Activated naive CD4-positive, alpha-beta T cell treated with anti-CD3 and anti-CD28 coated beads, Interleukin-2, amount 50 U/mL, for 24 hours (primary cell): ENCODE data around the gene PRDM16.

Experiments used
- H3K27ac Mint-ChIP-seq: one replicate; pipeline ENCODE4 v1.8.0; 2021; ENCODE audit warnings: mild to moderate bottlenecking, mixed read lengths
- H3K27me3 Mint-ChIP-seq: one replicate; pipeline ENCODE4 v1.8.0; 2021; ENCODE audit warnings: mixed read lengths
- H3K36me3 Mint-ChIP-seq: one replicate; pipeline ENCODE4 v1.8.0; 2021; ENCODE audit warnings: mixed read lengths
- H3K4me1 Mint-ChIP-seq: one replicate; pipeline ENCODE4 v1.8.0; 2021; ENCODE audit warnings: mixed read lengths
- H3K4me3 Mint-ChIP-seq: one replicate; pipeline ENCODE4 v1.8.0; 2021; ENCODE audit warnings: mild to moderate bottlenecking, mixed read lengths
- H3K9me3 Mint-ChIP-seq: one replicate; pipeline ENCODE4 v1.8.0; 2021; ENCODE audit warnings: mixed read lengths

PRDM16 gene

DNA sequence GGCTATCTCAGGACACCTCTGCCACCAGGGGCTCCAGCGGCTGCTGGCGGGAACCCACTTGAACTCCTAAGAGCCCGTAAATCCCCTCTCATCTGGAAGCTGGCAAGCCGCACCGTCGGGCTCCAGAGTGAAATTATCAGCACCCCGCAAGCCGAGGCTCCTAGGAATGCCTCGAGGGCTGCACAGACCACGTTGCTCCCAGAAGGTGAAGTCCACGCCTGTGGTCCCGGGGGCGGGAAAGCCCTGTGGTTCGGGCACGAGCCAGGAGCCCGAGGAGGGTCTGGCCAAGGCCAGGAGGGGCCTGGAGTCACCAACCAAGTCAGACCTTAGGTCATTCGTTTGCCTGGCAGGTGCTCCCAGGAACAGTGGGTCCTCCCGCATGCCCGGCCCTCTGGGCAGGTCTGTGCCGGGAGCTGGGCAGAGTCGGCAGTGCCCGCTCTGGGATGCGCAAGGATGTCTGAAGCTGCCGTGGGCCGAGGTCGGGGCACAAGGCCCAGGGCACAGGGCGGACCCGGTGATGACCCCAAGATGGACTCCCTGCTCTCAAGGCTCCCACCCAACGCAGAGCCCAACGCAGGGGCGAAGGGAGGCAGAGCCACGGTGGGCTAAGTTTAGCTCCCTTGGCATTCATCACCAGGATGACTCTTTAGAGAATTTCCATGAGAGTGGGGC lies 38.9 kb upstream of the PRDM16 start:
- Mint-ChIP-seq H3K27ac (no peak overlapping the region), H3K27me3 (no peaks in the 10 kb centered on the region), H3K4me1 (peaks cover 15% of the 10 kb centered on the region), H3K9me3 (no peaks in the 10 kb centered on the region), H3K36me3 (no peaks in the 10 kb centered on the region), H3K4me3 (no peak overlapping the region)

DNA sequence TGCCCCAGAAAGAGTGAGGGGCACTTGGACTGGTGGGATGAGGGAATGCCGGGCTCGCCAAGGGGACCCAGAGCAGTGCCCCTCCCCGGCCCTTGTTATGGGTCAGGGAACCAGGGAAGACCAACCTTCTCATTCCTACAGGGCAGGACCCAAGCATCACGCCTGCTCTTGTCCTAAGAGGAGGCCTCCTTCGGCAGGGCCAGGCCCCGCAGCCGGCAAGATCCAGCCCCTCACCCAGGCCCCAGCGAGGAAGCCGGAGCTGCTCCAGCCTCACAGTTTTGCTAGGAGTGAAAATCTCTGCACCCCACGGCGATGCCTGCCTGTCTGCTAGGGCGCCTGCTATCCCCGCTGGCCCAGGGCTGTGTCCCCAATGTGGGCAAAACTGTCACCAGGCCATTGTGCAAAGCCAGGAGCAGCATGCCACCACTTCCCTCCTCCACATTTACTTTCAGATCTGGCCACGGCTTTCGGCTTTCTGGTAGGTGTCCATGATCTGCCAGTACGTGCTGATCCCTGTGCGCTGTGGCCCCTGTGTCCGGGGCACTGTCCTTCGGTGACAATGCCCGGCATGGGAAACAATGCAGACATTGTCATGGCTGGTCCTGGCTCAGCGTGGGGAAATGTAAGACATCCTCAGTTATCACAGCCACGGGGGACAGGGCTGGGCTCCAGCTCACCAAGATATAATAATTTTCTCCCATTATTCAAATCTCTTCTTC lies 38.2 kb upstream of the PRDM16 start:
- H3K9me3 Mint-ChIP-seq = no peaks in the 10 kb centered on the region
- no peaks in the 10 kb centered on the region for H3K27me3 Mint-ChIP-seq
- peaks cover 21% of the 10 kb centered on the region for H3K4me1 Mint-ChIP-seq
- no peak overlapping the region for H3K27ac Mint-ChIP-seq
- no peak overlapping the region for H3K4me3 Mint-ChIP-seq
- no peaks in the 10 kb centered on the region for H3K36me3 Mint-ChIP-seq

DNA sequence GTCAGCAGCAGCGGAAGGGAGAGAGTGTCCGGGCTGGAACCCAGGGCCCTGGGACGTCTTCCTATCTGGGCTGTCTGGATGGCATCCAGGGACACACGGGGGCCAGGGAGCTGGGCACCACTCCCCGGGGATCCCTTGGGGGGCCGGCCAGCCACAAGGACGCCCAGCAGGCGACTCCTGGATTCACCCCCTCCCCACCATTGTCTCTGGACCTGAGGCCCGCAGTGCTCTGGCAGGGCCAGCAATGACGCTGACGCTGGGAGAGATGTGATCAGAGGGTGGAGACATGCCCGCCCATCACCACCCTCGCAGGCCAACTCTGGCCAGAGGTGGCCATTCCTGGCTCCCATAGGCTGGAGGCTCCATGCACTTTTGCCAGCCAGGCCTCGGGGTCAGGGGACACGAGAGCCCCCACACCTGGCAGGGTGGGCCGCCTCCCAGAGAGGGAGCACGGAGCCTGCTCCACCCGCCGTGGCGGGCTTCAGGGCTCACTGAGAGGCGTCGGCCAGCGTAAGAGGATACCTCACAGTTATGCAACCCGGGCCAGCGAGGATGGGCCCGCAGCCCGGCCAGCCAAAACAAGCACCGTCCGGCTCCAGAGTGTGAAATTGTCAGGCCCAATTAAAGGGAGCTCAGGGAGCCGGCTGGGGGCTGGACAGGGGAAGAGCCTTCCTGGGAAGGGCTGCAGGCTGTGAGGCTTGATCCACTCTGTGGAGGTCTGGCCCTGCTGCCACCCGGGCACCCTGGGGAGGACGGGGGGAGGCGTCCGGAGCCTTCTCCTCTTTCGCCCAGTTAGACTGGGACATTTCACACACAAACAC lies 37.4 kb upstream of the PRDM16 start:
- no peaks in the 10 kb centered on the region for H3K36me3 Mint-ChIP-seq
- H3K4me1 Mint-ChIP-seq = peaks cover 22% of the 10 kb centered on the region
- no peak overlapping the region for H3K4me3 Mint-ChIP-seq
- no peaks in the 10 kb centered on the region for H3K9me3 Mint-ChIP-seq
- no peaks in the 10 kb centered on the region for H3K27me3 Mint-ChIP-seq
- H3K27ac Mint-ChIP-seq = no peak overlapping the region

DNA sequence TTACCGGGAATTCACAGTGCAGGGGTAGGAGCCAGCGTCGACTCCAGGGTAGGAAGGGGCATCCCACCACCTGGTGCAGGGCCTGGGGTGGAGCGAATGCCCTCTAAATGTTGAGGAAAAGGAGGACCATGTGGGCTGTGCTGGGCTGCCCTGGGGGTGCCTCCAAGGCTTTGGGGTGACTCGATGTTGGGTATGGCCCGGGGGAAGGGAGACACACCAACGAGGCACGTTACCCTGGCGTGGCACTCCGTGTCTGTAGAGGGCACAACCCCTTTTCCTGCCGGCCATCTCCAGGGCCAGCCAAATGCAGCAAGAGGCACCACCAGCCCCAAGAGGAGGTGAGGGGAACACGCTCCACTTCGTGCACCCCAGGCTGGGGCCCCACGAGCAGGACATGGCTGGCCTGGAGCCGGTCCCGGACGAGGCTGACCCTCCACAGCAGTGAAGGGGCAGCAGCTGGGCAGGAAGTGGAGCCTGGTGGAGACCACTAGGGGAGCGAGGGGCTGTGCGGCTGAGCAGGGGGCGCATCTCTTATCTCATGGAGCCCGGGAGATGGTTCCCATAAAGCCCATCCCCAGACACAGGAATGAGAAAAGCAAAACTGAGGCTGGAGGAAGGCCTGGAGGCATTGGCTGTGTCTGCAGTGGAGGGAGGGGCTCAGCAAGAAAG lies 36.5 kb upstream of the PRDM16 start:
- H3K36me3 Mint-ChIP-seq = no peaks in the 10 kb centered on the region
- H3K9me3 Mint-ChIP-seq = no peaks in the 10 kb centered on the region
- no peak overlapping the region for H3K27ac Mint-ChIP-seq
- H3K4me3 Mint-ChIP-seq = no peak overlapping the region
- H3K27me3 Mint-ChIP-seq = no peaks in the 10 kb centered on the region
- peaks cover 22% of the 10 kb centered on the region for H3K4me1 Mint-ChIP-seq

DNA sequence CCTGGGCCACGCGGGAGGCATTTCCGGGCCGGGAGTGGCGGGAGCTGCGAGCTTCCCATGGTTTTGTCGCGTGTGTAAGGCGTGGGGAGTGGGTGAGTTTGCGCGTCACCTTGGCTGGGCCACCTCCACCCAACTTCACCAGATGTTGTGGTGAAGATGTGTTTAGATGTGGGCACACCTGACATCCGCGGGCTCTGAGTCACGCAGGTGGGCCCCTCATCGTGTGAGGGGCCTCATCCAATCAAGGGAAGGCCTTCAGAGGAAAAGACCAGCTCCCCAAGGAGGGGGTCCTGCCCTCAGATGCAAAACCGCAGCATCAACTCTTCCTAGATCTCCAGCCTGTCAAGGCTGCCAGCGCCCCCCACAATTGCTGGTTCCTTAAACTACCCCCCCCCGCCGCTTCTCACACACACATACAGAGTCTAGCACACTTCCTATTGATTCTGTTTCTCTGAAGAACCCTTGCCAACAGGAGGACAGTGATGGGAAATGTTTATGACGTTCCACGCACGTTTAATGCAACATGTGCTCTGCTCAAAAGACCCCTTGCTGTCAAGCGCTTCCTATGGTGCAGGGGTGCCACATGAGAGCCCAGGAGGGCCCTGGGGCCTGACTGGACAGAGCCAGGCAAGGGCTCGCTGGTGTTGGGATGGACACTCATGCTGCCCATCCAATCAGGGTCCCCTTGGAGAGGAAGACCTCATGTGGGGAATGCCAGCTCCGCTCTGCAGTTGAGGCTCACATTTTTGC lies 35.8 kb upstream of the PRDM16 start:
- Mint-ChIP-seq H3K36me3 (no peaks in the 10 kb centered on the region), H3K9me3 (no peaks in the 10 kb centered on the region), H3K27me3 (no peaks in the 10 kb centered on the region), H3K27ac (no peak overlapping the region), H3K4me3 (peak overlapping the region; percentile 15), H3K4me1 (peaks cover 22% of the 10 kb centered on the region)

DNA sequence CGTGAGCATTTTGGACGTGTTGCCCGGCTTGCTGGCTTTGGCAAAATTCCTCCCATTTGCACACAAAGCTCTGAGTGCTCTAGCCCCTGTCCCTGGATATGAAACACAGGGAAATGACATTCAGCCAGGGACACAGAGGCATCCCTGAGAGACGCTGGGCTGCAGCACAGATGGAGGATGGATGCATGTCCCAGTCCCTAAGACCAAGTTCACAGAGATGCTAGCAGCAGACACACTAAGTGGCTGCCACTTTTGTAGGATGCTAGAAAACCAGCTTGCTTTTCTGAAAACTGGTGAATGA lies 35.3 kb upstream of the PRDM16 start:
- H3K36me3 Mint-ChIP-seq = no peaks in the 10 kb centered on the region
- peaks cover 22% of the 10 kb centered on the region for H3K4me1 Mint-ChIP-seq
- no peaks in the 10 kb centered on the region for H3K27me3 Mint-ChIP-seq
- peak overlapping the region; percentile 15 for H3K4me3 Mint-ChIP-seq
- no peak overlapping the region for H3K27ac Mint-ChIP-seq
- no peaks in the 10 kb centered on the region for H3K9me3 Mint-ChIP-seq

DNA sequence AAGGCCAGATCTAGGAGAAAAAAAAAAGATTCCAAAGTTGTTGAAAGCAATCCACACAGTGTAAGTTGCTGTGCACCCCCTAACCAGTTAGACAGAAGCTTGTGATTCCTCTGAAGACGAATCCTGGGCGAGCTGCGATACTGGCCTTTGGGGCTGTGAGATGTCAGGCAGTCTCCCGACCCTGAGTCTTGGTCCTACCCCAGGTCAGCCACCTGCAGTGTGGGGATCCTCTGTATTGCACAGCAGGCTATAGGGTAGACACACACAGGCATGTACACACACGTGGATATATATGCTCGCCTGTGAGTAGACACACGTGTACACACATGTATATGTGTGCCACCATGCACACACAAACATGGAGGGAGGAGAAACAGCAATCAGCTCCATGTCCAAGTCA lies 34.8 kb upstream of the PRDM16 start:
- Mint-ChIP-seq H3K27me3 (no peaks in the 10 kb centered on the region), H3K36me3 (no peaks in the 10 kb centered on the region), H3K9me3 (no peaks in the 10 kb centered on the region), H3K4me1 (peaks cover 22% of the 10 kb centered on the region), H3K27ac (no peak overlapping the region), H3K4me3 (no peak overlapping the region)

DNA sequence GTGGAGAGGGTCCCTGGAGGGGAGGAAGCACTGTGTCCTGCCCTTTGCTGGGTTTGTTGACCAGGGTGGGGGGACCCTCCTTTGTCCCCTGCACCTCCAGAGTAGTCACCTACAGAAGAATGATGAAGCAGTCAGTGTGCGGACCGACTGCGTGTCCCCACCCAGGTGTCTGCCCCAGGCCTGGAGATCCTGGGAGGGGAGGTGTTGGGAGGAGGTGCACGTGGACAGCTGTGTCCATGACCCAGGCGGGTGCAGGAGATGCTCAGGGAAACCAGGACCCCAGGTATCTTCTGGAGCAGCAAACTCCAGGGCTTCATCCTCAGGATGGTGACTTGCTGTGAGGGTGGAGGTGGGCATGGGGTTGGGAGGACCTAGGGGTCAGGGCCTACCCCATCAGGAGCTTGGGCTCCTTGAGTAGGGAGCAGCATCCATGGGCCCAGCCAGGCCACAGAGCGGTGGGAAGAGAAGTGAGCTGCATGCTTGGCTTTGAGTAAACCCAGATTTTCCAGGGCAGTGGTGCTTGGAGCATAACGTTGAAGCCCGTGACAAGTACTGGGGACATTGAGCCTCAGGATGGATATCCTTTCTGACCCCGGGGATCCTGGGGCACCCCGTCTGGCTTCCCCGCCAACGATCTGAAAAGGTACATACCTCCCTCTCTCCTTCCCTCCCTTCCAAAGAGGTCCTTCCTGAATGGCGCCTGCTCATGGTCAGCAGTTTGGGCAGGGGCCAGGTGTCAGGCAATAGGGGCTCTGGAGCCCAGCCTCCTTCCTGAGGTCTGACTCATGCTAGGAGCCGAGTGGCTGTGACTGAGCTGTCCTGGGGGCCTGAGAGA lies 34.1 kb upstream of the PRDM16 start:
- no peaks in the 10 kb centered on the region for H3K36me3 Mint-ChIP-seq
- H3K4me3 Mint-ChIP-seq = no peak overlapping the region
- no peaks in the 10 kb centered on the region for H3K9me3 Mint-ChIP-seq
- H3K4me1 Mint-ChIP-seq = peaks cover 22% of the 10 kb centered on the region
- no peaks in the 10 kb centered on the region for H3K27me3 Mint-ChIP-seq
- no peak overlapping the region for H3K27ac Mint-ChIP-seq

DNA sequence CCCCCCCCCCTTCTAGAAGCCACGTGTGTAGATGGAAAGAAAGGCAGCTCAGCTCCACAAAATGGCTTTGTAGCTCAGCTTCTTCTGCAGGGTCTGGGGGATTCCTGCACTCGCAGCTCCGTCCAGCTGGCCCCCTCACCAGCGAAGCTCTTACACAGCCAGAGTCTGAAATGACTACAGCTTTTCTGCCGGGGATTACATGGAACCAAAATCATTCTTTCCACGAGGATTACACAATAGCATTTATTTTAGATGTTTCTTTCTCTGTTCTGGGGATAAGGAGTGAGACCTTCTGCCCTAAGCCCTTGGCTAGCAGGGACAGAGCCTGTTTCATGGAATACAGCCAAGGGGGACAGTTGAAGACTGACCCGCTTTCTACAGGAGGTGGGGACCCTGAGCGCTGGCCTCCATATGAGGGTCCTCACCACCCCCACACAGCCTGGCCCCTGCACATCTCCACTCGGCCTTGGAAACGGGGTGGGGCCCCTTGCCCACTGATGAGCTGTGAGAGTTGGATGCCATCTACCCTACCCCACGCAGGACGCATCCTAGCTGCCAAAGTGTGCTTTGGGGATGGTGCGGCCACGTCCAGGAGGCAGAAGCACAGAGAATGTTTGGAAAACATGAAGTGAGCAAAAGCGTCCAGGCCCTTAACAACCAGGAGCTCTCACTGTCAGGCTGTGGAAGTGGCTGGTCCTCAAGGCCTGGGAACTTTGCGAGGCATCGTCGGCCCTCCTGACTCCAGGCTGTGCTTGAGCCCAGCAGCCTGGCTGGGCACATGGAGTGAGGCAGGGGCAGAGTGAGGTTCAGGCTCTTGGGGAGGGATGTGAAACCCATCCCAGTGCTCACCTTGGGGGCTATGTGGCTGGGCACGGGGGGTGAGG lies 33.2 kb upstream of the PRDM16 start:
- no peaks in the 10 kb centered on the region for H3K9me3 Mint-ChIP-seq
- H3K27ac Mint-ChIP-seq = no peak overlapping the region
- peaks cover 22% of the 10 kb centered on the region for H3K4me1 Mint-ChIP-seq
- H3K4me3 Mint-ChIP-seq = no peak overlapping the region
- no peaks in the 10 kb centered on the region for H3K27me3 Mint-ChIP-seq
- no peaks in the 10 kb centered on the region for H3K36me3 Mint-ChIP-seq

DNA sequence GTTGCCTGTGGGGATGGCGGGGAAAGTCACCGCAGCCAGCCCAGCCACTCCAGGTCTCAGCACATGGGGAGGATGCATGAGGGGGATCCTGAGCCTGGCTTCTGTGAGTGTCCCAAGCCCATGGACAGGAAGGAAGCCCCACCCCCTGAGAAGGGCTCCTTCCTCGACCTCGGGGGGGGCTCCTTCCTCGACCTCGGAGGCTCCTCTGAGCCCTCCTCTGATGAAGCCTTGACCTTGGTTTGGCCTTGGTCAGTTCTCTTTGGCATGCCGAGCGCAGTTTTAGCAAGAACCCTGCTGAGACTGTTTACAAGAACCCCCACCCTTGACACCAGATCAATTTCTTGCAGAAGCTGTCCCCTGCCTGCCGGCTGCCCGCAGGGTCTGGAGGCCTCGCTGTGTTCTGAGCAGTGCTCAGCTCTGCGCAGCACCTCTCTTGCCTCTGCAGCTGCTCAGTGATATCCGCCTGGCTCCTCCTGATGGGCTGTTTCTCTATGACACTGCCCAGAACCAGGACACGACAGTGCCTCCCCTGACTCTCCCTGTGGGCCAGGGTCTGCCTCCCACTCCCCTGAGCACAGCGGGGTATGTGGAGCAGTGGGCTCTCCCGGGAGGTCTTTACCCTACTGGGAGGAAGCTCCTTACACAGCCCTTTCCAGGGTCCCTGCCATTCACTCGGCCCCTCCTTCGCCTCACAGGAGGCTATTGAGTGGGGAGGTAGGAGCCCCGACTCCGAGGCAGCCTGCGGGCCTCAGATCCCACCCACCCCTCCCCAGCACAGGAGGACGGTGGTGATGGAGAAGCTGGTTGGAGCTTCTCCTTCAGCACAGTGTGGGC lies 32.3 kb upstream of the PRDM16 start:
- peaks cover 22% of the 10 kb centered on the region for H3K4me1 Mint-ChIP-seq
- H3K4me3 Mint-ChIP-seq = no peak overlapping the region
- H3K9me3 Mint-ChIP-seq = no peaks in the 10 kb centered on the region
- H3K36me3 Mint-ChIP-seq = no peaks in the 10 kb centered on the region
- no peaks in the 10 kb centered on the region for H3K27me3 Mint-ChIP-seq
- no peak overlapping the region for H3K27ac Mint-ChIP-seq

DNA sequence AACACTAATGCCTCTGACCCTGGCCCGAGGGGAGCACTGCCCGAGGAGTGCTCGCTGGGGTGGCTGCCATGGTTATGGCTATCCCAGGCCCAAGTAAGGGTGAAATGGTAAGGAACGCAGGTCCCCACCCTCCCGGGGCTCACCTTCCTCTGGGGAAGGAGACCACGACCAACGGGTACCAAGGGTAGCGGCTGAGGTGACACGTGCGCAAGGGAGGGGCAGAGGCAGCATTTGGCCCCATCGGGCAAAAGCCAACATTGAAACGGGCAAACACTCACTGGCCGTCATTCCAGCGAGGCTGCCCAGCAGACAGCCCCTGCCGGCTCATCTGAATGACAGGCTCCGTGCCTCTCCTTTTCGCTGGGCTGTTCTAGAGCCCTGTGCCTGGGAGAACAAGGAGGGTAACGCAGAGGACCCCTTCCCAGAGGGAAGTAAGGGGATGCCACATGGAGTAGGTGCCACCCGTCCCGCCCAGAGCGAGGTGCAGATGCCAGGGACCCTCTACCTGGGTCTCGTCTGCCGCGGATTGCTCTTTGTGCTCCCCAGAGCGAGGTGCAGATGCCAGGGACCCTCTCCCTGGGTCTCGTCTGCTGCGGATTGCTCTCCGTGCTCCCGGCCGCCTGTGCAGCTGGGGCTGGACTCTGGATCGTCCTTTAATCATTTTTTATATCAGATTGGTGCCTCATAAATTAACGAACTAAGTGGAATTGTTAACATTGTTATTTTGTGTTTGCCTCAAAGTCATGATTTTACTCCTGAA lies 31.5 kb upstream of the PRDM16 start:
- Mint-ChIP-seq H3K9me3 (no peaks in the 10 kb centered on the region), H3K4me3 (no peak overlapping the region), H3K4me1 (peaks cover 22% of the 10 kb centered on the region), H3K27ac (no peak overlapping the region), H3K27me3 (no peaks in the 10 kb centered on the region), H3K36me3 (no peaks in the 10 kb centered on the region)

DNA sequence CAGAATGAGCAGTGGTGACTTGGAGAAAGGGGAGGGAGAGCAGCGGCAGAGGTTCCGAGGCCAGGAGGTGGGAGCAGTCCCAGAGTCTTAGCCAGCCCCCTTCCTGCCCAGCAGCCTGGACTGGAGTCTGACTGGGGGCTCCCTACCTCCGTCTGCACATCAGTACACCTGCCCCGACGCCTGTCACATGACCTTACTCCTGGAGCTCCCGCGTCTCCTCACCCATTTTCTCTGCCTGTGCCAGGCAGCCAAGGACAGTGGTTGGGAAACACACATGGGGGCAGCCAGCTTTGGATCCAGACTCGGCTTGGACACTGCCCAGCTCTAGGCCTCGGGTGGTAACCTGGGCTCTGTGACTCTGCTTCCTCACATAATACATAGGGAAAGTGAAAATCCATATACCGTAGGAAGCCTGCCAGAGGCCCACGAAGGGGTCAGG lies 30.9 kb upstream of the PRDM16 start:
- H3K9me3 Mint-ChIP-seq = no peaks in the 10 kb centered on the region
- no peaks in the 10 kb centered on the region for H3K27me3 Mint-ChIP-seq
- peaks cover 21% of the 10 kb centered on the region for H3K4me1 Mint-ChIP-seq
- no peak overlapping the region for H3K27ac Mint-ChIP-seq
- H3K36me3 Mint-ChIP-seq = no peaks in the 10 kb centered on the region
- H3K4me3 Mint-ChIP-seq = no peak overlapping the region
